ENCODE results near the gene FGF19.

The FGF19 gene

DNA sequence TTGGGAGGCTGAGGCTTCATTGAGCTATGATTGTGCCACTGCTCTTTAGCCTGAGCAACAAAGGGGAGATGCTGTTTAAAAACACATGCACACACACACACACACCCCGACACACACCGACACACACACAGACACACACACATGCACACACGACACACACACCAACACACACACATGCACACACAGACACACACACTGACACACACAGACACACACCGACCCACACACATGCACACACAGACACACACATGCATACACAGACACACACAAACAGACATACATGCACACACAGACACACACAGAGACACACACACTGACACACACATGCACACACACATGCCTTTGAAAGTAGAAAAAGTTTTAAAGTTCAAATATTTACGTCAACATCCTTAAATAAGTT is 23.1 kb downstream of the FGF19 start:
- DNase-seq (ENCODE audit: low spot score), result no peak
- Mint-ChIP-seq H3K36me3 (ENCODE audit: low read depth) (no peaks in the 10 kb centered on the region), H3K27me3 (ENCODE audit: low read depth) (peaks cover 6% of the 10 kb centered on the region), H3K27ac (no peak overlapping the region), H3K4me1 (ENCODE audit: low read depth) (peaks cover 2% of the 10 kb centered on the region), H3K9me3 (no peaks in the 10 kb centered on the region), H3K4me3 (no peak overlapping the region)

DNA sequence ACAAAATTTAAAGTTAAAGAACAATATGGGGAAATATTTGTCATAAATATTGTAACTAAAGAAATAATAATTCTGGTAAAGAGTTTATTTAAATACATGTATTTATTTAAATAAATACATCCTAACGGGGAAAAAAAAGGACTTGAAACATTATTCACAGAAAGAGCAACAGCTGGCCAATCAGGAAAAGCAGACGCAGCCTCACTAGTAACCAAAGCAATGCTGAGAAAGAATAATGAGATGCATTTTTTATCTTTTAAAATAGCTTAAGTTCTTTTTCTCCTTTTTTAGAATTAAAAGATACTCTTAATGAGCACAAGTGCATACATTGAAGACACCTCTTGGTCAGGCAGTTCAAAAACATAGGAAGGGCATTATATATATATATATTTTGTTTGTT is 26.1 kb downstream of the FGF19 start:
- peaks cover 4% of the 10 kb centered on the region for H3K36me3 Mint-ChIP-seq (ENCODE audit: low read depth)
- H3K27ac Mint-ChIP-seq, result no peak overlapping the region
- no peak overlapping the region for H3K4me3 Mint-ChIP-seq
- H3K27me3 Mint-ChIP-seq (ENCODE audit: low read depth), result peaks cover 6% of the 10 kb centered on the region
- peaks cover 11% of the 10 kb centered on the region for H3K4me1 Mint-ChIP-seq (ENCODE audit: low read depth)
- H3K9me3 Mint-ChIP-seq, result no peaks in the 10 kb centered on the region
- no peak for DNase-seq (ENCODE audit: low spot score)

DNA sequence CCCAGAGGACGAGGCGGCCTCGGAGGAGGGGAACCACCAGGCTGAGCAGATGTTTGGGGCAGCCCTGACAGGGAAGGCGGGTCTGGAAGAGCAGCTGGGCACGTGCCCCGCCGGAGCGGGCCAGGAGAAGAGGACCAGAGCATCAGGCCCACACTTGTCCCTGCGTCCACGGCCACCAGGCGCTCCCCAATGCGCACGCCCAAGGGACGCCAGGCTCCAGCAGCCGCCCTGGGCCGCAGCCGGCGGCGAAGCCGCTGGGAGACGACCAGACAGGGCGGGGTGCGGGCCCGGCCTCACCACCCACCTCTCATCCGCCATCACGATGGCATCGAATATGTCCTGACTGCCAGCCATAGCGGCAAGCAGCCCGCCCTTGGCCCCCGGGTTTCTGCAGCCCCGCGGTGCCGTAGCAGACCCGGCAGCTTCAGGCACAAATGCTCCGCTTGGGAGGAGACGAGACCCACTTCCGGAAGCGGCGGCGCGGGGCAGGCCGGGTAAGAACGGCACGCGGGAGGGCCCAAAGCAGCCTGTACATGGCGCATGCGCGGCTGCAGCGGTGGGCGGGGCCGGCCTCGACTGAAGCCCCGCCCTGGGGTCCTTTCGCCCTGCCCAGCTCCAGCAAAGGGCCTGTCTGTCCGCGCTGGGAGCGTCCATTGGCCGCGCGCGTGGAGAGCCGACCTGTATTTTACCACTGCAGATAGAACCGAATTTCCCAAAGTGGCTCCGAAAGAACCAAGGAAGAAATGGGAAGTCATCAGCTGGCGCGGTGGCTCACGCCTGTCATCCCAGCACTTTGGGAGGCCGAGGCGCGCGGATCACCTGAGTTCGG is 28.7 kb downstream of the FGF19 start, which contains the start of gene LTO1:
Gene LTO1, minus strand, starts transcription at position 468 of the 829 bp plus-strand sequence. Its CDS starts 114 bp downstream, at position 354.
- H3K36me3 Mint-ChIP-seq (ENCODE audit: low read depth), result peaks cover 15% of the 10 kb centered on the region
- peak within 1 kb of the TSS; percentile 88 for H3K27ac Mint-ChIP-seq
- DNase-seq (ENCODE audit: low spot score), result peak; percentile 93
- H3K4me1 Mint-ChIP-seq (ENCODE audit: low read depth), result peaks cover 14% of the 10 kb centered on the region
- H3K9me3 Mint-ChIP-seq, result no peaks in the 10 kb centered on the region
- peaks cover 3% of the 10 kb centered on the region for H3K27me3 Mint-ChIP-seq (ENCODE audit: low read depth)
- peak within 1 kb of the TSS; percentile 94 for H3K4me3 Mint-ChIP-seq

DNA sequence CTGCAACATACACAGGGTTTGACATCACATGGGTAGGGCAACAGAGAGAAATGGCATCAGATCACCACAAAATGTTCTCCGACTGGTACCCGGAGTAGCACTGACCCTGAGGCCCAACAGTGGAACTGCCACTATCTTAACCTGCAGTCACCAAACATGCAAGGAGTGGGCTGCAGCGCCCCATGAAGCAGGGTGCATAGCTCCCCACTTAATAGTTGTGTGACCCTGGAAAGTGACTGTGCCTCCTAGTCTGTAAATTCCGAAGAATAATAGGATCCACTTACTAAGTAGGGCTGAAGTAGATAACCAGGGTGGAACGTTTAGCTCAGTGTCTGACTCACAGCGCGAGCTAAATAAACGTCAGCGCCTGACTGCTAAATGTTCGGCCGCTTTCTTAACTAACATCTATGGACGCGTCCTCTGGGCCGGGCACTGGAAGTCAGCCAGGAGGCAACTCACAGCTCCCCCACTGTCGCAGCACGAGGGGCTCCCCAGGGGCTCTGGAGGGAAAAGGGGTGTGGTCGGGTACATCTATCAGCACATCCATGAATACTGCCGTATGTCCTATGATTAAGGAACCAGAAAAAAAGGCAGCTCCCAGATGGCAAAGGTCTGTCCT is 29.4 kb downstream of the FGF19 start:
- H3K27ac Mint-ChIP-seq, result peak overlapping the region; percentile 70
- H3K27me3 Mint-ChIP-seq (ENCODE audit: low read depth), result peaks cover 3% of the 10 kb centered on the region
- no peaks in the 10 kb centered on the region for H3K9me3 Mint-ChIP-seq
- DNase-seq (ENCODE audit: low spot score), result peak; percentile 9
- peaks cover 17% of the 10 kb centered on the region for H3K36me3 Mint-ChIP-seq (ENCODE audit: low read depth)
- H3K4me3 Mint-ChIP-seq, result peak overlapping the region; percentile 94
- H3K4me1 Mint-ChIP-seq (ENCODE audit: low read depth), result peaks cover 17% of the 10 kb centered on the region

DNA sequence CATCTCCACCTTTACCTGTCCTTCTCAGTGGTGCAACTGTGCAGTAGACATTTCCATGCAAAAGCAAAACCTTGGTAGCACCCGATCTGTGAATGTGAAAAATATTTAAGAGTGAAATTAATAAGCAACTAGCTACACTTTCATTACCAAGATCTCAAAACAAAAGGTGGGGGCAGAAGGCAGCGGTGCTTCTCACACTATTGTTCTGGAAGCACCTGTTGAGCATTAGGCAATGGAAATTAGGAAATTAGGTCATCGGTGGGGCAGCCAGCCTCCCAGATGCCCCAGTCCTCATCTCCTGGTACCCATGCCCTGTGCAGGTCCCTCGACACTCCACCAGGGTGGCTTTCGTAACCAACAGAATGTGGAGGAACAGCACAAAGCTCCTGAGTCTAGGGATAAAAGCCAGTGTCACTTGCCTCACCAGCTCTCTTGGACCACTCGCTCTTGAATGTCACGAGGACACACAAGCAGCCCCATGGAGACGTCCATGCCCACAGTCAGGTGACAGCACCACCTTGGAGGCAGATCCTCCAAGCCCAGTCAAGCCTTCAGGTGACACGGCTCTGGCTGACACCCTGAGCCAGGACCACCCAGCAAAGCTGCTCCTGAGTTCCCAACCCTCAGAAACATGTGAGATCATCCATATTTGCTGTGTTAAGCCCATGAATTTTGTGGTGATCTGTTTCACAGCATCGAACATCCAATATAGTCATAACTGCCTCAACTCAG is 31.9 kb downstream of the FGF19 start:
- H3K4me3 Mint-ChIP-seq, result no peak overlapping the region
- no peaks in the 10 kb centered on the region for H3K27me3 Mint-ChIP-seq (ENCODE audit: low read depth)
- no peak for DNase-seq (ENCODE audit: low spot score)
- peaks cover 24% of the 10 kb centered on the region for H3K36me3 Mint-ChIP-seq (ENCODE audit: low read depth)
- H3K27ac Mint-ChIP-seq, result no peak overlapping the region
- no peaks in the 10 kb centered on the region for H3K9me3 Mint-ChIP-seq
- H3K4me1 Mint-ChIP-seq (ENCODE audit: low read depth), result peaks cover 17% of the 10 kb centered on the region

GRCh38 chr11:69670158-69670845 is 33.5 kb downstream of the FGF19 start:
- peaks cover 24% of the 10 kb centered on the region for H3K36me3 Mint-ChIP-seq (ENCODE audit: low read depth)
- H3K27ac Mint-ChIP-seq, result no peak overlapping the region
- H3K4me1 Mint-ChIP-seq (ENCODE audit: low read depth), result peaks cover 15% of the 10 kb centered on the region
- no peak overlapping the region for H3K4me3 Mint-ChIP-seq
- peak; percentile 34 for DNase-seq (ENCODE audit: low spot score)
- H3K27me3 Mint-ChIP-seq (ENCODE audit: low read depth), result no peaks in the 10 kb centered on the region
- H3K9me3 Mint-ChIP-seq, result no peaks in the 10 kb centered on the region

GRCh38 chr11:69669486-69669885 is 34.3 kb downstream of the FGF19 start:
- no peaks in the 10 kb centered on the region for H3K27me3 Mint-ChIP-seq (ENCODE audit: low read depth)
- H3K4me1 Mint-ChIP-seq (ENCODE audit: low read depth), result peaks cover 15% of the 10 kb centered on the region
- no peak for DNase-seq (ENCODE audit: low spot score)
- H3K4me3 Mint-ChIP-seq, result no peak overlapping the region
- H3K27ac Mint-ChIP-seq, result no peak overlapping the region
- H3K36me3 Mint-ChIP-seq (ENCODE audit: low read depth), result peaks cover 24% of the 10 kb centered on the region
- H3K9me3 Mint-ChIP-seq, result no peaks in the 10 kb centered on the region

- no peak overlapping the region for H3K27ac Mint-ChIP-seq
- H3K9me3 Mint-ChIP-seq, result no peaks in the 10 kb centered on the region
- H3K4me1 Mint-ChIP-seq (ENCODE audit: low read depth), result peaks cover 6% of the 10 kb centered on the region
- no peak for DNase-seq (ENCODE audit: low spot score)
- H3K4me3 Mint-ChIP-seq, result no peak overlapping the region
- H3K27me3 Mint-ChIP-seq (ENCODE audit: low read depth), result no peaks in the 10 kb centered on the region
- H3K36me3 Mint-ChIP-seq (ENCODE audit: low read depth), result peaks cover 23% of the 10 kb centered on the region
These were observed 35.9 kb downstream of the FGF19 start for GRCh38 chr11:69667619-69668604.

GRCh38 chr11:69666752-69667536 is 36.9 kb downstream of the FGF19 start:
- peaks cover 6% of the 10 kb centered on the region for H3K4me1 Mint-ChIP-seq (ENCODE audit: low read depth)
- H3K27me3 Mint-ChIP-seq (ENCODE audit: low read depth), result no peaks in the 10 kb centered on the region
- H3K27ac Mint-ChIP-seq, result no peak overlapping the region
- no peak for DNase-seq (ENCODE audit: low spot score)
- H3K4me3 Mint-ChIP-seq, result no peak overlapping the region
- H3K36me3 Mint-ChIP-seq (ENCODE audit: low read depth), result peaks cover 20% of the 10 kb centered on the region
- H3K9me3 Mint-ChIP-seq, result no peaks in the 10 kb centered on the region

GRCh38 chr11:69666261-69666660 is 37.6 kb downstream of the FGF19 start:
- Mint-ChIP-seq H3K4me3 (no peak overlapping the region), H3K9me3 (no peaks in the 10 kb centered on the region), H3K36me3 (ENCODE audit: low read depth) (peaks cover 17% of the 10 kb centered on the region), H3K4me1 (ENCODE audit: low read depth) (peaks cover 6% of the 10 kb centered on the region), H3K27me3 (ENCODE audit: low read depth) (no peaks in the 10 kb centered on the region), H3K27ac (no peak overlapping the region)
- DNase-seq (ENCODE audit: low spot score), result no peak

DNA sequence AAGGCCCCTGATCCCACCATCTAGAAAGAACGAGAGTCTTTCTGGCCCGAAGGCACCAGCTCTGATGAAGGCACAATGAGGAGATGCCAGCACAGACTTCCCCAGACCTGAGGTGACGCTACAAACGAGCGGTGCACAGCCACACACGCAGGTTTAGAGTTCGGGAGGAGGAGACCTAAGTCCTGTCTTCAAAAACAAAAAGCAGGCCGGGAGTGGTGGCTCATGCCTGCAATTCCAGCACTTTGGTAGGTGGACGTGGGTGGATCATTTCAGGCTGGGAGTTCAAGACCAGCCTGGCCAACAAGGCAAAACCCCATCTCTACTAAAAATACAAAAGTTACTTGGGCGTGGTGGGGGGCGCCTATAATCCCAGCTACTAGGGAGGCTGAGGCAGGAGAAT is 38.2 kb downstream of the FGF19 start:
- no peak overlapping the region for H3K27ac Mint-ChIP-seq
- no peaks in the 10 kb centered on the region for H3K27me3 Mint-ChIP-seq (ENCODE audit: low read depth)
- no peaks in the 10 kb centered on the region for H3K9me3 Mint-ChIP-seq
- peaks cover 6% of the 10 kb centered on the region for H3K4me1 Mint-ChIP-seq (ENCODE audit: low read depth)
- no peak for DNase-seq (ENCODE audit: low spot score)
- H3K4me3 Mint-ChIP-seq, result no peak overlapping the region
- H3K36me3 Mint-ChIP-seq (ENCODE audit: low read depth), result peaks cover 17% of the 10 kb centered on the region

DNA sequence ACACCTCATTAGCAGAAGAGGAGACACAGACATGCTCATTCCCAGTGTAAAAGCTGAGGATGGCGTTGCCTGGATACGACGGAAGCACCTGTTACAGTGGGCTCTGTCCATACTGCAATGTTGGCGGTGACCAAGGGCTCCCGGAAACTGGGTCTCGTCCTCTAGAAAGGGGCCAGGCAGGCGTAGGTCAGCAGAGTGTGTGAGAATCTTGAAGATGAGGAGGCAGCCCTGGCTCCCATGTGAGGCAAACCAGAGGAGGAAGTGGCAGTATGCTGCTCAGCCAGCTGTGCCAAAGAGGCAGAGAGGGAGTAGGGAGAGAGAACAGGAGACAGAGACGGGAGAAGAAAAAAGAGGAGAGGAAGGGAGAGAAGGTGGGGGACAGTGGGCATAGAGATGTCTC is 38.9 kb downstream of the FGF19 start:
- Mint-ChIP-seq H3K36me3 (ENCODE audit: low read depth) (peaks cover 10% of the 10 kb centered on the region), H3K9me3 (no peaks in the 10 kb centered on the region), H3K27me3 (ENCODE audit: low read depth) (no peaks in the 10 kb centered on the region), H3K4me3 (no peak overlapping the region), H3K4me1 (ENCODE audit: low read depth) (peaks cover 1% of the 10 kb centered on the region), H3K27ac (peak overlapping the region; percentile 11)
- DNase-seq (ENCODE audit: low spot score), result no peak
